ENCODE results near the gene FCRL2.

Gene FCRL2, protein sequence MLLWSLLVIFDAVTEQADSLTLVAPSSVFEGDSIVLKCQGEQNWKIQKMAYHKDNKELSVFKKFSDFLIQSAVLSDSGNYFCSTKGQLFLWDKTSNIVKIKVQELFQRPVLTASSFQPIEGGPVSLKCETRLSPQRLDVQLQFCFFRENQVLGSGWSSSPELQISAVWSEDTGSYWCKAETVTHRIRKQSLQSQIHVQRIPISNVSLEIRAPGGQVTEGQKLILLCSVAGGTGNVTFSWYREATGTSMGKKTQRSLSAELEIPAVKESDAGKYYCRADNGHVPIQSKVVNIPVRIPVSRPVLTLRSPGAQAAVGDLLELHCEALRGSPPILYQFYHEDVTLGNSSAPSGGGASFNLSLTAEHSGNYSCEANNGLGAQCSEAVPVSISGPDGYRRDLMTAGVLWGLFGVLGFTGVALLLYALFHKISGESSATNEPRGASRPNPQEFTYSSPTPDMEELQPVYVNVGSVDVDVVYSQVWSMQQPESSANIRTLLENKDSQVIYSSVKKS

DNA sequence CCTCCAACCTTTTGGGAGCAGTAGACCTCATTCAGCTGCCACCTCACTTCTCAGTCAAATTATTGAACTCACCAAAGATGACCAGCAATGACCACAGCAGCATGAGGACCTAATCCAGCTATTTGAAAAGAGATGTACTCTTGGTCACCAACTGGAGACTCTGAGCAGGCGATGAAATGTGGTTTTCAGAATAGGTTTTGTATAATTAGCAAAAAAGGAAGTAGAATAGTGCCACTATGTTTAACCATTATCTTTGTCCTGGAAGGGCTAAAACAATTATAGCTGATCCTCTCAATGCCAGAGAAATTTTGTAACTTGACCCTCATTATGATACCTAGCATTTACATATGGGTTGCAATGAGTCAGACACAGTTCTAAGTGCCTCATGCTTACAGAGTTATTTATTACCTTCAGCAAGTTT is at the start of gene FCRL2:
Gene FCRL2 (minus strand): TSS at position 162 of the 421 bp plus-strand sequence. CDS start 59 bp downstream, at position 103.
- DNase-seq (ENCODE audit: low read depth): no peak

DNA sequence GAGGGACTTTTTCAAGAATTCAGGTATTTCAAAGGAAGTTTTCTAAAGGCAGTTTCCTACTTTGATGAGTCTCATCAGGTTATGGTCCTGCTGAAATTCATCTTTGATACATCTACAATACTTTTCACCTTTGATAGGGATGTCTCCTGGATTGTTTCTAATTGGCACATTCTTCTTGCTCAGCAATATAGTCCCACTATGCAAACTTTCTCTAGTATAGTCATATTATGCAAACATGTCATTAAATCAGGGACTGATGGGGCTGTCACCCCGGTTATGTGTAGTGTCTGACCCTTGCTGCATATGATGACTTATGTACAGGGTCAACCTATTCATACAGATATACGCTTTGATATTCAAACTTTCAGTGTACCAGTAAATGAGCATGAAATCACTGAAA is 43.4 kb upstream of the FCRL2 start:
- DNase-seq (ENCODE audit: low read depth): no peak

- no peak for DNase-seq (ENCODE audit: low read depth)
Observed at GRCh38 chr1:157819896-157820295, 43.0 kb upstream of the FCRL2 start, which contains the start of gene FCRL1. TSS of gene FCRL1 (minus strand) at chr1:157820120. CDS start at chr1:157820037, 83 bp downstream.

- no peak for DNase-seq (ENCODE audit: low read depth)
Observed at GRCh38 chr1:157819215-157819614, 42.3 kb upstream of the FCRL2 start.

GRCh38 chr1:157813269-157813668 is 36.3 kb upstream of the FCRL2 start:
- DNase-seq (ENCODE audit: low read depth): no peak

- no peak for DNase-seq (ENCODE audit: low read depth)
Observed at GRCh38 chr1:157806431-157807149, 29.7 kb upstream of the FCRL2 start.

DNA sequence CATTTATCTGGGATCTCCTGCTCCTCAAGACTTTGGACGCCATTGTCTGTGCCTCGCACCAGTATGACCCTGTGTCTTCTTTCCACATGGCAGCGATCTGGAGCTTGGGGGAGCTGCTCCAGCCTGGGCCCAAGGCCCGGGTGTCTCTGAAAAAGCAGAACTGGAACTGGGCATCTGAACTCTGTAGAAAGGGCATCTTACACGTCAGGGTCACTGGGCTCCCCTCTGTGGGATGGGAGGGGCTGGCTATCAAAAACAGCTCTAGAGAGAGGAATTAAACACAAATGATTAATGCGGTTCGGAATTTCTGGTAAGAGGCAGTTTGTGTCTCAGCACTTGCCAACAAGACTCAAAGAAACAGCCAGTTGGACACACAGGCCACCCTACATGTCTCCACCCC is 26.9 kb upstream of the FCRL2 start:
- no peak for DNase-seq (ENCODE audit: low read depth)

- DNase-seq (ENCODE audit: low read depth): no peak
Observed at GRCh38 chr1:157799996-157800395, 23.1 kb upstream of the FCRL2 start.

- no peak for DNase-seq (ENCODE audit: low read depth)
Observed at GRCh38 chr1:157798211-157798610, 21.3 kb upstream of the FCRL2 start.

DNA sequence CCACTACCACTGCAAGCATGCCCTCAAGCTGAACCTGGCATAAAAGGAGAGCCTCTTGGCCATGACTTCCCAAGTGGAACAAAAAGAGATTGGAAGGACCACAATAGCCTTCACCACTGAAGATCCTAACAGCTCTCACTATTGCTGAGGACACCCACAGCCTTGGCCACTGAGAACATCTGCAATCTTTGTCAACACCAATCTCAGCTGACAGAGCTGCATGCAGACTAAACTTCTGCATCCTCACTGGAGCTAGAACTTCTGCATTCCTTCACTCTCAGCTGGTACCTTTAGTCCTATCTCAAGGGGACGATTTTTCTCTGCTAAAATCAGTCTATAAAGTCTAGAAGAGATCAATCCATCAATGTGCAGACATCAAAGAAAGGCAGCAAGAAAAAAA is 8.3 kb upstream of the FCRL2 start:
- no peak for DNase-seq (ENCODE audit: low read depth)

GRCh38 chr1:157784801-157785200 is 7.9 kb upstream of the FCRL2 start:
- DNase-seq (ENCODE audit: low read depth): no peak

DNA sequence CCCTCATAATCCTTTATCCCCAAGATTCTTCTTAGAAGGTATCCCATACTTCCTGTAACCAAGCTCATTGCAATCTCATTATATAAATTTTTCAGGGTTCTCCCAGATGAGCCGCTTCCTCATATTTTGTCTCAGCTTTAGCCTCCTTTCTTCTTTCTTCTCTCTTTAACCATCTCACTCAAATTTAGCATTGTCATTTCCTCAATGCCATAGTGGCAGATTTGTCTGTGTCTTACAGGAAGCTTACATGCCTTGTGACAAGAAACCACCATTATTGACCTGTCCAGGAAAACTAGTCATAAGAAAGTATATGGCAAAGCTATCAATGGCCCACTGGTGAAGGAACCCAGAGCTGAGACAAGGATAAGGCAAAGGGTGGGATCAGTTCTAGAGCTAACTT is 6.0 kb upstream of the FCRL2 start:
- no peak for DNase-seq (ENCODE audit: low read depth)

DNA sequence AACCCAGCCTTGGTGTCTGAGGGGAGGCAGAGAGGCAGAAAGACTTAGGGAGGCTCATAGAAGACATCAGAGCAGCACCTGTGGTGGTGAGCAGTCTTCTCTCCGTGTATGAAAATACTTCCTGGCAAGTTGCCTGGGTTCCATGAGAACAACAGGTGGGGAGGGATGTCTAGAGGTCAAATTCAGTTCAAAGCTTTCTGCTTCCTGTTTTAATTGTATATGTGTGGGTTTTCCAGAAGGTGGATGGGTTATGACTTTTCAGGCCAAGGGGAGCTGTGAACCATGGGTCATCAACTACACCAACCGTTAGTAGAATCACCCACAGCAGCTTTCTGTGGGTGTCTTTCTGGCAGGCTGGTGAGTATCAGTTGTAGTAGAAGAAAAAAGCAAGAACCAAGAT is 4.1 kb upstream of the FCRL2 start:
- no peak for DNase-seq (ENCODE audit: low read depth)

- no peak for DNase-seq (ENCODE audit: low read depth)
Observed at GRCh38 chr1:157775101-157775870, 1.6 kb downstream of the FCRL2 start.

- no peak for DNase-seq (ENCODE audit: low read depth)
Observed at GRCh38 chr1:157774412-157774811, 2.5 kb downstream of the FCRL2 start.

- no peak for DNase-seq (ENCODE audit: low read depth)
Observed at GRCh38 chr1:157773493-157774350, 3.2 kb downstream of the FCRL2 start.

DNA sequence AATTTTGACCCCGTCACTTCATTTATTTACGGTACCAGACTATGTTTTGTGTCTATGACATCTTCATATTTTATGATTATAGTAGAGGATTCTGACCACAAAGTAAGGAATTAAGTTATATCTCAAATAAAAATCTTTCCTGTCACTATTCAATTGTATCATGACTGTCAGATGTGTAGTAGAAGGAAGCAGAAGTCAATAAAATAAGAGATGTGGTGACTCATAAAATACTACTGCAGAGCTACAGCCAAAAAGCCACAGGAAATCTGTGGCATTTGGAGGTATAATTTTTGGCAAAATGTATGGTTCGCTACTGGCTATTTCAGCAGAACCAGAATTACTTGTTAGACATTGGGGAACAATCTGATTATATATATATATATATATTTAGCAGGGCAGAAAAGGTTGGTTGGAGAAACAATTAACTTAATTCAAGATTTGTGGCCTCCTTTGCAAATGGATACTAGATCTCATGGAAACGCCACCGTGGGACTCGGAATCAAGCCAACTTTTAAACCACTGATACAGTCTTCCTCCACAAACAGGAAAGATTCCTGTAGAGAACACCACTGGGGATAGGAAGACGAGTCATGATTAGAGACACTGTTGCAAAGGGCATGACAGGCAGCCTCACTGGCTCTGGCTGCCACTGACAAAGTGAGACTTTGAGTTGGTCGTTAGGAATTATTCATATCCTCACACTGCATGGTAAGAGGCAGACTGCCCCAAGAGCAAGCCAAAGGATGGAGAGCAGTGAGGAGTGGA is 5.1 kb downstream of the FCRL2 start:
- DNase-seq (ENCODE audit: low read depth): no peak

- DNase-seq (ENCODE audit: low read depth): no peak
Observed at GRCh38 chr1:157770442-157771043, 6.4 kb downstream of the FCRL2 start.

GRCh38 chr1:157766792-157767191 is 10.1 kb downstream of the FCRL2 start:
- DNase-seq (ENCODE audit: low read depth): no peak

DNA sequence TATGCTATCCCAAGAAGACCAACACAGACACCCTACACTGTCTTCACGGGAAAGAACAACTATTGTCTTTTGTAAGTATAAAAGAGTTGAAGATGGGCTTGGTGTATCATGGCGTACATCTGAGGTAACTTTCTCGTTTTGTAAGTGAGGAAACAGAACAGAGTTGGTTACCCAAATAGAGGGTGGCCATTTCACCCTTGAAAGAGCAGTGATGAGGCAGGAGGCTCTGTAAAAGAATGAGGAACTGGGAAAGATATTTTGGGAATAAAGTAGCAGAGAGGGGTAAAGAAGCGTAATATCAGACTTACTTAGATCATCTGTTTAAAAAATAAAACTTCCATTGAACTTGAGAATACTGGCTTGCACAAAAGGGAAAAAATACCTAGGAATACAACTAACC is 18.9 kb downstream of the FCRL2 start:
- no peak for DNase-seq (ENCODE audit: low read depth)

Data from GM04504 (cell line).